ENCODE results near the gene EPB41L4A.

GRCh38 chr5:112121258-112121657 lies 297.8 kb downstream of the EPB41L4A start:
- TF ChIP-seq CTCF (IDR thresholded peaks at IDR 0.05; ENCODE audit: insufficient read depth, low read depth, low read length) (no peak), EZH2 (IDR thresholded peaks at IDR 0.05; ENCODE audit: insufficient read depth, low read length) (no peak)
